ENCODE results near the gene CCDC92.
A peak's percentile ranks its signal among the peaks of the same experiment; 100 is the strongest.

CCDC92 gene

GRCh38 chr12:123972457-123973401 is at the start of gene CCDC92, which contains the start of gene ZNF664:
CCDC92 (minus strand) TSS chr12:123972831; CDS start chr12:123944305, 28,526 bp downstream.
ZNF664 (plus strand) TSS chr12:123973215; CDS start chr12:124012145, 38,930 bp downstream.
- DNase-seq (ENCODE audit: low spot score): peak; percentile 97

DNA sequence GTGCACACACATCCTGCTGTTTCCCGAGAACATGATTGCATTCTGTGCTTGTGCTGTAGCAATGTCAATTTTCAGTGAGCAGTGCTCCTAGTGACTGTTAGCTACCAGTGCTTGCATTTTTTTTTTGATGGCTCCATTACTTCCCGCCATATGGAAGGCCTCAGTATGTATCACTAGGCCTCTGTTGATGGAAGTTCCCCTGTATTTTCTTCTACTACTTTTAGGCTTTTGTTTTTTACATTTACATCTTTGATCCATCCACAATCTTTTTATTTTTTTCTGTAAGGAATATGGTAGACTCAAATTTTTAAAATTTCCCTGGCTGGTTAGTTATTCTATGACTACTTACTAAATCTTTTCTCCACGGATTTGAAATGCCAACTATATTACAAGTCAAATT is 49.5 kb upstream of the CCDC92 start:
- no peak for DNase-seq (ENCODE audit: low spot score)

- no peak for DNase-seq (ENCODE audit: low spot score)
Measured at GRCh38 chr12:124021007-124021406, 48.4 kb upstream of the CCDC92 start.

DNA sequence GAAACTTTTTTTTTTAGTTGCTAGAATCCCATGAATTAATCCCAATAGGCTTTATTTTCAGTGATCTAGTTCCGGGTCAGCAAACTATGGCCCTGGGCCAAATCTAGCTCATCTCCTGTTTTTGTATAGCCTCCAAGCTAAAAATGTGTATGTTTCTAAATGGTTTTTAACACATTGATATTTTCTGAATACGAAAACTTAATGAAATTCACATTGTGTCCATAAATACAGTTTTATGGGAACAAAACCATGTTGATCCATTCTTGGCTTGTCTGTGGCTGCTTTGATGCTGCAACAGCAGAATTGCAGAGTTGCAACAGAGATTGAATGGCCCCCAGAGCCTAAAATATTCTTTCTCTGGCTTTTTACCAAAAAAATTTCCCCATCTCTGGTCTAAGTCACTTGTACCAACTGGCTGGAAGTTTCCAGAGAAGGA is 47.9 kb upstream of the CCDC92 start:
- no peak for DNase-seq (ENCODE audit: low spot score)

DNA sequence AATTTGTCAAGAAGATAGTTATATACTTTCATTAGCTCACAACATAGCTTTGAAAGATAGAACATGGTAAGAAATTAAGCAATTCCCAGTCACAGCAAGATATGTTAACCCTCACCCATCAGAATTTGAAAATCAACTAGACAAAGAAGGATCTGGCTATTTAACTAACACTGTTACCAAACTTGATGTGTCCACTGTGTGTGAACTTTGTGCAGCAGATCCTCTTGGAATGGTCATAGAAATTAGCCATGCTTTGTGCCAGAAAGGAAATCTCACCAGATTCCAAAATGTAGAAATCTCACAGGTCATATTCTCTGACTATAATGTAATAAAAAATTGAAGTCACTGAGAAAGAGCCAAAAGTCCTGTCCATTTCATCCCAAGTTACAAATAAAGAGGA is 46.5 kb upstream of the CCDC92 start:
- no peak for DNase-seq (ENCODE audit: low spot score)

GRCh38 chr12:124018539-124018938 is 45.9 kb upstream of the CCDC92 start:
- DNase-seq (ENCODE audit: low spot score): no peak

- no peak for DNase-seq (ENCODE audit: low spot score)
Measured at GRCh38 chr12:124017064-124017463, 44.4 kb upstream of the CCDC92 start.

DNA sequence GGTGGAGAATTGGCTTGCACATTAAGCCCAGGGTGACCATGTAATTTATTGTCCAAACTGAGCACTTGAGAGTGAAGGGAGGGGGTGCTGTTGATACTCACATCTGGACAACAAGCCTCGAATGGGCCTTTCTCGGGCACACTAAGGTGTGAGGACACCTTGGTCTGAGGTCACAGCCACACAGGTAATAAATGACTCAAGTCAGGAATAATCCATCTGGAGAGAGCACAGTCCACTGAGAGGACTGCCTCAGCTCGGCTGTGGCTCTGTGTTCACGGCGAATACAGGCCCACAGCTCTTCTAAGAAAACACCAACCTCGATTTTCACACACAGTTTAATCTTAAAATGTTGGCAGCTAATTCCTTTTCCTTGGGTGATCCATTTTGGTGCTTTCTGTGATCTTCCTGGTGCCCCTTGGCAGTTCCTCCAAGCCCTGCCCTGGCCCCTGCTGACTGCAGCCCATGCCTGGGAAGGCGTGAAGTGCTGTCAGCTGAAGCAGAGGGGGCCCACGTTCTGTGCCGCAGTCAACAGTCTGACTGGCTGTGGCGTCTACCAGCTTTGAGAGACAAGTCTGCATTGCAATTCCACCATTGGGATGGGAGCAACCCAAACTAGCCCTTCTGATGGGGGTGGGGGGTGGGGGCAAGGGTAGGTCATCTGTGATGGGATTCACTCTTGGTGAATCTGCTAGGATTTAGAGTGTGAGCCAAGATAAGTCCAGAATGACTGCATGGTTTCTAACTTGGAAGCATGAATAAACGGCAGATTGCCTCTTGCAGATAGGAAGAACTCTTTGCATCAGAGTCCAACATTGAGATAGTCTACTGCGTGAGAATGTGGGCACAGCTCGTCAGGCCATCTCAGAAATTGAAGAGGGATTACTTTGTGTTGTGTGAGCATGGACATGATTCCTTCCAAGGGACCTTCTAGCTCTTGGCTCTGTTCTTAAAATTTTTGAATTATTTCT is 43.1 kb upstream of the CCDC92 start:
- DNase-seq (ENCODE audit: low spot score): no peak

- no peak for DNase-seq (ENCODE audit: low spot score)
Measured at GRCh38 chr12:124013073-124013472, 40.4 kb upstream of the CCDC92 start.

DNA sequence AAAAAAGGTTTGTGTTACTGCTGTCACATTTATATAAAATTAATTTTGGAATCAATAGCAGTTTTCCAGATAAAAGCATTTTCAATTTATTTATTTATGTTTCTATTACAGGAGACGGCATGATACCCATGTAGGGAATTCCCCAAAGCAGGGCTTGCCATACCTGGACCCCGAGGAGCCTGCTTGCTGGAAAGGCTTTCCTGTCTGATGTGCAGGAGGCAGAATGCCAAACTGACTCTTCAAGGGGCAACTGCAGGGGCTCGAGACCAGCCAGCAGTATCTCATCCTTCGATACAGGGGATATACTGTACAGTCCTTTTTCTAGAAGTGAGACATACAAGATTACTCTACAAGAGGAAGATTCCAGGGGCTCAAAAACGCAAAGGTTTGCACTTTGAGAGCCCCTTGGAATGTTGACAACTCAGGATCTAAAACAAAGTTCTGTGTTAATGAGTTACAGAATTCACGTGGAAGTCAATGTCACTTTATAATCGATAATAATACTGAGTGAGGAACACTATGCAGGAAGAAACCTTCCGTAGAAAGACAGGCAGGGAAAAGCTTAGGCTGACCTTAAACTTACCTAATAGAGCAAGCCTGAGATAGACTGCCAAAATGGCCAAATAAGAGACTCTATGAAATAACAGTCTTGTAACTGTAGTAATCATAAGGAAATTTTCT is 38.9 kb upstream of the CCDC92 start:
- DNase-seq (ENCODE audit: low spot score): no peak

DNA sequence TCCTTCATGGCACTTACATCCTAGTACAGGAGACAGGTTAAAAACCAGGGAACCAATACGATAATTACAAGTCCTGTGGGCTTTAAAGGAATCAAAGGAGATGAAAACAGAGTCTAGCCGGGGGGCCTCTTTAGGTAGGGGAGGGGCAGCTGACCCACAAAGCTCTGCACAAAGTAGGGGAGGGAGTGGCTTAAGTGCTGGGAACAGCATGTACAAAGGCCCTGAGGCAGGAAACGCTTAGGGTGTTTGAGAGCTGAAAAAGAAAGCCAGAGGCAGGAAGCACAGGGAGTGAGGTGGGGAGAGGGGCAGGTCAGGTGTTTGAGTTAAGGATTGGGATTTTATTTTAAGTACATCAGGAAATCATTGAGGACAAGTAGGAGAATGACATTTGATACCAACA is 38.1 kb upstream of the CCDC92 start:
- DNase-seq (ENCODE audit: low spot score): no peak

DNA sequence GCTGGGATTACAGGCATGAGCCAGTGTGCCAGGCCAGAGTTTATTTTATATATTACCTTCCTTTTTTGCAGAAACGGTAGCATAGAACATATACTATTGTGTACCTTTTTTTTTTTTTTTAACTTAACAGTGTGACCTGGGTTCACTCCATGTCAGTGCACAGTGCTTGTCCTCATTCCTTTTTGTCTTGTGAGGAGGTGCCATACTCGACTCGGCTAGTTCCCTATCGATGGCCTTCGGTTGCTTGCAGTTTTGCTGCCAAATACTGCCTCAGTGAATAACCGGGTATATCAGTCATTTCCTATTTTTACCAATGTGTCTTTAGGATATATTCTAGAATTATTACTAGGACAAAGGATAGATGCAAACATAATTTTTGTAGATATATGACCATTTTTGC is 37.1 kb upstream of the CCDC92 start:
- DNase-seq (ENCODE audit: low spot score): no peak

DNA sequence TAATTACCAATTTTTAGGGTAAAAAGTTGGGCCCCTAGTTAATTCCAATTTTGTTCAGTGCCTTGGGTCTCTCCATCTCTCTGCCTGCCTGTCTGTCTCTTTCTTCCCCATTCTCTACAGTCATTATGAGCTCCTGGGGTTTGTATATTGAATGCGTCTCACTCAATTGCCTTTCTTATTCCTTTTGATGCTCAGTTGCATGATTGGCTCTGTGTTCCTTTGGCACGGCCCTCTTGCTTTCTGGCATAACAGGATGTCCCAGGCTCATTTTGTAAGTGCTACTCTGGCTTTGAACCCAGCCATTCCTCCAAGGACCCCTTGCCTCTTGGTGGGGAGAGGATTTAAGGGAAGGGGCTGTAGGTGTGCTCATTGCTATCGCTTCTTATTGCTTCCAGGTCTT is 36.0 kb upstream of the CCDC92 start:
- DNase-seq (ENCODE audit: low spot score): no peak

- DNase-seq (ENCODE audit: low spot score): no peak
Measured at GRCh38 chr12:124007826-124008570, 35.4 kb upstream of the CCDC92 start.

GRCh38 chr12:124006846-124007713 is 34.4 kb upstream of the CCDC92 start:
- DNase-seq (ENCODE audit: low spot score): no peak

DNA sequence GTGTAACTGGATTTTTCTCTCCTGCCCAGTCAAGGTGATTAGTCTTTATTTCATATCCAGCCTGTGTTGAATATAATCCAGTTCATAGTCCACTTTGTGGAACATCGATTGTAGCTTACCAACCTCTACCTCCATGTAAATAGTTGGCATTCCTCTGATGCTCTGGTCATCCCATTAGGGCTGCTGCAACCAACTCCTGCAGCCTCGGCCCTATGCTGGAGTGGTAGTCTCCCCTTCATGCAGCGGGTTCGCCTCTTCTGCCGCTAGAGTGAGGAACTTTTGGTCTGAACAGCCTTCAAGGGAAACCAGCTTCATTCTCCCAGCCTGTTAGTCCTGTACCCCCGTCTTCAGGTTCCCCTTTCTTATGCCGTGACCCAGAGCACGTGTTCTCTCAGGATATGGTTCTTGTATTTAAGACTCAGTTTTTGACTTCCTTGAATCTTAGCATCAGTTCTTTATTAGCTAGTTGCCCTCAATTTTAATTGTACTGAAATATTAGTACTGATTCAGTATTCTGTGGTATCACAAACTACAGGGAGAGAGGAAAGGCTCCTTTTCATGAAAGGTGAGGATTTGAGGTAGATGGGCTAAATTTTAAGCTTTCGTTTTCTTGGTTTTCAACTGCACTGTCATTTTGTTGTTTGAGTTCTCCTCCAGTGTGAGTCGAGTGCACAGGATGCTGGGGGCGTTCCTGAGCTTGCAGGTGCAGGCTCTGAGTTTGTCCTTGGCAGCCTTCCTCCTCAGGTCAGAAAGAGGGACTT is 33.6 kb upstream of the CCDC92 start:
- no peak for DNase-seq (ENCODE audit: low spot score)

GRCh38 chr12:124004233-124004875 is 31.7 kb upstream of the CCDC92 start:
- no peak for DNase-seq (ENCODE audit: low spot score)

GRCh38 chr12:124002654-124003053 is 30.0 kb upstream of the CCDC92 start:
- DNase-seq (ENCODE audit: low spot score): no peak
